Epithelial cell of esophagus (primary cell): ENCODE data around the gene IL17A.

Source experiments
- DNase-seq: peaks from one replicate; pipeline ENCODE4 v3.0.0; 2010; ENCODE audit warnings: low read depth
- H3K4me3 ChIP-seq: 2 replicates; pipeline ENCODE4 v1.5.1; 2011; ENCODE audit warnings: mild to moderate bottlenecking, low read length, control low read depth
- CTCF ChIP-seq: IDR thresholded peaks from 2 replicates; pipeline ENCODE4 v1.5.1; 2011; ENCODE audit warnings: low read depth, mild to moderate bottlenecking, low read length, control low read depth, inconsistent platforms; ENCODE audit not compliant: insufficient read depth; ENCODE audit errors: missing control alignments

IL17A gene

GRCh38 chr6:52155791-52156576 is 30.2 kb upstream of the IL17A start:
- no peak overlapping the region for H3K4me3 ChIP-seq
- DNase-seq = peak; percentile 48
- TF ChIP-seq CTCF = no peak

- TF ChIP-seq CTCF = no peak
- peak; percentile 66 for DNase-seq
- no peak overlapping the region for H3K4me3 ChIP-seq
Measured at GRCh38 chr6:52157301-52157941, 28.8 kb upstream of the IL17A start.

GRCh38 chr6:52160472-52161104 is 25.6 kb upstream of the IL17A start:
- H3K4me3 ChIP-seq = no peak overlapping the region
- no peak for DNase-seq
- TF ChIP-seq CTCF = no peak

GRCh38 chr6:52161689-52162438 is 24.3 kb upstream of the IL17A start:
- DNase-seq = no peak
- H3K4me3 ChIP-seq = no peak overlapping the region
- TF ChIP-seq CTCF = no peak

- H3K4me3 ChIP-seq = no peak overlapping the region
- peak; percentile 91 for TF ChIP-seq CTCF
- peak; percentile 66 for DNase-seq
Measured at GRCh38 chr6:52162940-52163908, 23.0 kb upstream of the IL17A start.
